Neural progenitor cell (in vitro differentiated cells): ENCODE measurements around the gene TMCC1. TPM values are rescaled to one million over a fixed set of nuclear protein-coding genes. Genes with fewer than 3 reads are reported as not detected.

ENCODE experiments used
- DNase-seq: peaks from one replicate; pipeline ENCODE4 v3.0.0-alpha.2; 2016; ENCODE audit warnings: low spot score
- H2AFZ ChIP-seq: fragments of 200-600 bp; sonication (generic); replicated peaks from 2 replicates; pipeline ENCODE4 v1.6.1; 2016; ENCODE audit warnings: antibody characterized with exemption
- H3F3A ChIP-seq: fragments of 200-600 bp; sonication (generic); 2 replicates; pipeline ENCODE4 v1.6.1; 2016; ENCODE audit warnings: antibody characterized with exemption, low read depth
- H3K27ac ChIP-seq: fragments of 200-600 bp; sonication (generic); 2 replicates; pipeline ENCODE4 v1.5.1; 2016; ENCODE audit warnings: mild to moderate bottlenecking
- H3K27me3 ChIP-seq: fragments of 200-600 bp; sonication (generic); 2 replicates; pipeline ENCODE4 v1.6.1; 2016; ENCODE audit warnings: mild to moderate bottlenecking, moderate library complexity
- H3K36me3 ChIP-seq: fragments of 200-600 bp; sonication (generic); 2 replicates; pipeline ENCODE4 v1.5.1; 2016
- H3K4me1 ChIP-seq: fragments of 200-600 bp; sonication (generic); 2 replicates; pipeline ENCODE4 v1.6.1; 2016; ENCODE audit warnings: mixed run types
- H3K4me2 ChIP-seq: fragments of 200-600 bp; sonication (generic); 2 replicates; pipeline ENCODE4 v1.6.1; 2016
- H3K4me3 ChIP-seq: fragments of 200-600 bp; sonication (generic); 2 replicates; pipeline ENCODE4 v1.5.1; 2016
- H3K79me2 ChIP-seq: fragments of 200-600 bp; sonication (generic); 2 replicates; pipeline ENCODE4 v1.6.1; 2016; ENCODE audit warnings: low read depth
- H3K9ac ChIP-seq: fragments of 200-600 bp; sonication (generic); 2 replicates; pipeline ENCODE4 v1.6.1; 2016
- H3K9me3 ChIP-seq: fragments of 200-600 bp; sonication (generic); 2 replicates; pipeline ENCODE4 v1.5.1; 2016; ENCODE audit warnings: low read depth
- H4K20me1 ChIP-seq: fragments of 200-600 bp; sonication (generic); 2 replicates; pipeline ENCODE4 v1.6.1; 2016; ENCODE audit warnings: low read depth
- H3K27ac Mint-ChIP-seq: 3 replicates; pipeline ENCODE4 v1.8.0; 2021; ENCODE audit warnings: mixed read lengths
- H3K27me3 Mint-ChIP-seq: 2 replicates; pipeline ENCODE4 v1.8.0; 2022; ENCODE audit warnings: low read depth, mild to moderate bottlenecking, inconsistent platforms, moderate library complexity, mixed read lengths; ENCODE audit not compliant: insufficient read depth
- H3K36me3 Mint-ChIP-seq: 3 replicates; pipeline ENCODE4 v1.8.0; 2021; ENCODE audit warnings: mixed read lengths
- H3K4me1 Mint-ChIP-seq: 3 replicates; pipeline ENCODE4 v1.8.0; 2021; ENCODE audit warnings: mixed read lengths
- H3K4me3 Mint-ChIP-seq: 3 replicates; pipeline ENCODE4 v1.8.0; 2021; ENCODE audit warnings: mild to moderate bottlenecking, moderate library complexity, mixed read lengths
- H3K9me3 Mint-ChIP-seq: 3 replicates; pipeline ENCODE4 v1.8.0; 2020; ENCODE audit warnings: mixed read lengths
- CTCF ChIP-seq: fragments of 200-600 bp; sonication (generic); IDR thresholded peaks from 2 replicates; pipeline ENCODE4 v1.5.1; 2017; ENCODE audit warnings: antibody characterized with exemption, mild to moderate bottlenecking
- EZH2 ChIP-seq: fragments of 200-600 bp; sonication (generic); IDR thresholded peaks from 2 replicates; pipeline ENCODE4 v1.6.1; 2017; ENCODE audit warnings: antibody characterized with exemption, mild to moderate bottlenecking, moderate library complexity
- EZH2phosphoT487 ChIP-seq: fragments of 200-600 bp; sonication (generic); IDR thresholded peaks from 2 replicates; pipeline ENCODE4 v1.6.1; 2017; ENCODE audit warnings: antibody characterized with exemption
- total RNA-seq: library from RNA; depleted of rRNA; stranded (reverse); fragments of >200 nt; gene quantifications from 2 replicates; pipeline ENCODE4 v1.2.3, GENCODE V29; 2015; ENCODE audit warnings: low replicate concordance

The TMCC1 gene
- total RNA-seq, 1 donor from 2014 or later: 29.8 TPM

GRCh38 chr3:129936757-129937156 is 43.2 kb upstream of the TMCC1 start:
- Histone ChIP-seq H3K9ac (no peak overlapping the region), H3F3A (peaks cover 30% of the 10 kb centered on the region), H3K4me3 (no peak overlapping the region), H3K27me3 (peaks cover 9% of the 10 kb centered on the region), H3K4me1 (peaks cover 7% of the 10 kb centered on the region), H2AFZ (no peak overlapping the region), H3K36me3 (no peaks in the 10 kb centered on the region), H3K9me3 (no peaks in the 10 kb centered on the region), H3K79me2 (no peaks in the 10 kb centered on the region), H3K4me2 (peak overlapping the region; percentile 16), H3K27ac (peak overlapping the region; percentile 10), H4K20me1 (no peaks in the 10 kb centered on the region)
- peak; percentile 88 for DNase-seq
- peak overlapping the region; percentile 44 for H3K4me3 Mint-ChIP-seq
- peak overlapping the region; percentile 88 for H3K27ac Mint-ChIP-seq
- H3K27me3 Mint-ChIP-seq: peaks cover 6% of the 10 kb centered on the region
- H3K9me3 Mint-ChIP-seq: no peaks in the 10 kb centered on the region
- H3K4me1 Mint-ChIP-seq: peaks cover 19% of the 10 kb centered on the region
- no peaks in the 10 kb centered on the region for H3K36me3 Mint-ChIP-seq
- TF ChIP-seq CTCF: no peak
- TF ChIP-seq EZH2: no peak
- no peak for TF ChIP-seq EZH2phosphoT487

GRCh38 chr3:129934234-129935123 is 41.0 kb upstream of the TMCC1 start:
- Mint-ChIP-seq H3K27me3 (peaks cover 4% of the 10 kb centered on the region), H3K9me3 (peaks cover 8% of the 10 kb centered on the region), H3K36me3 (no peaks in the 10 kb centered on the region), H3K4me1 (peaks cover 19% of the 10 kb centered on the region), H3K27ac (no peak overlapping the region), H3K4me3 (no peak overlapping the region)
- Histone ChIP-seq H2AFZ (peak overlapping the region; percentile 48), H3K79me2 (no peaks in the 10 kb centered on the region), H3K9me3 (no peaks in the 10 kb centered on the region), H3K4me1 (peaks cover 7% of the 10 kb centered on the region), H3K36me3 (no peaks in the 10 kb centered on the region), H4K20me1 (no peaks in the 10 kb centered on the region), H3K9ac (no peak overlapping the region), H3K27me3 (peaks cover 9% of the 10 kb centered on the region), H3F3A (peaks cover 30% of the 10 kb centered on the region), H3K4me3 (no peak overlapping the region), H3K4me2 (peak overlapping the region; percentile 16), H3K27ac (no peak overlapping the region)
- DNase-seq: peak; percentile 65
- peak; percentile 95 for TF ChIP-seq CTCF
- TF ChIP-seq EZH2: no peak

GRCh38 chr3:129933471-129933870 is 40.0 kb upstream of the TMCC1 start:
- no peak for DNase-seq
- Histone ChIP-seq H3K79me2 (no peaks in the 10 kb centered on the region), H3K4me2 (no peak overlapping the region), H3K27me3 (peaks cover 9% of the 10 kb centered on the region), H3K27ac (no peak overlapping the region), H2AFZ (no peak overlapping the region), H4K20me1 (no peaks in the 10 kb centered on the region), H3K9ac (no peak overlapping the region), H3F3A (peaks cover 30% of the 10 kb centered on the region), H3K9me3 (no peaks in the 10 kb centered on the region), H3K4me3 (no peak overlapping the region), H3K4me1 (peaks cover 7% of the 10 kb centered on the region), H3K36me3 (no peaks in the 10 kb centered on the region)
- H3K36me3 Mint-ChIP-seq: no peaks in the 10 kb centered on the region
- H3K27me3 Mint-ChIP-seq: peaks cover 4% of the 10 kb centered on the region
- no peak overlapping the region for H3K27ac Mint-ChIP-seq
- peaks cover 17% of the 10 kb centered on the region for H3K4me1 Mint-ChIP-seq
- no peak for TF ChIP-seq CTCF
- no peak for TF ChIP-seq EZH2
- no peak for TF ChIP-seq EZH2phosphoT487
- peaks cover 9% of the 10 kb centered on the region for H3K9me3 Mint-ChIP-seq
- H3K4me3 Mint-ChIP-seq: no peak overlapping the region
